ENCODE data around the gene SNX13. TPM values are rescaled to one million over a fixed set of nuclear protein-coding genes. Genes with fewer than 3 reads are reported as not detected.

The SNX13 gene
- total RNA-seq, 1 donor from 2014 or later: 34.3 TPM

GRCh38 chr7:17832820-17833355, 107.4 kb downstream of the SNX13 start:
- Mint-ChIP-seq H3K27ac (ENCODE audit: unreplicated experiment) (no peak overlapping the region), H3K4me3 (ENCODE audit: unreplicated experiment) (no peak overlapping the region), H3K9me3 (ENCODE audit: unreplicated experiment) (no peaks in the 10 kb centered on the region), H3K4me1 (ENCODE audit: unreplicated experiment) (no peaks in the 10 kb centered on the region), H3K36me3 (ENCODE audit: low read depth, unreplicated experiment) (no peaks in the 10 kb centered on the region), H3K27me3 (ENCODE audit: unreplicated experiment) (no peaks in the 10 kb centered on the region)
- TF ChIP-seq CTCF (IDR thresholded peaks at IDR 0.05; ENCODE audit: unreplicated experiment): no peak
- no peak for DNase-seq (ENCODE audit: low spot score)

GRCh38 chr7:17832242-17832641, 108.1 kb downstream of the SNX13 start:
- no peak for TF ChIP-seq CTCF (IDR thresholded peaks at IDR 0.05; ENCODE audit: unreplicated experiment)
- Mint-ChIP-seq H3K9me3 (ENCODE audit: unreplicated experiment) (no peaks in the 10 kb centered on the region), H3K4me3 (ENCODE audit: unreplicated experiment) (no peak overlapping the region), H3K27me3 (ENCODE audit: unreplicated experiment) (no peaks in the 10 kb centered on the region), H3K36me3 (ENCODE audit: low read depth, unreplicated experiment) (no peaks in the 10 kb centered on the region), H3K27ac (ENCODE audit: unreplicated experiment) (no peak overlapping the region), H3K4me1 (ENCODE audit: unreplicated experiment) (no peaks in the 10 kb centered on the region)
- DNase-seq (ENCODE audit: low spot score): no peak

- H3K36me3 Mint-ChIP-seq (ENCODE audit: low read depth, unreplicated experiment): no peaks in the 10 kb centered on the region
- H3K4me3 Mint-ChIP-seq (ENCODE audit: unreplicated experiment): no peak overlapping the region
- H3K27ac Mint-ChIP-seq (ENCODE audit: unreplicated experiment): no peak overlapping the region
- no peaks in the 10 kb centered on the region for H3K9me3 Mint-ChIP-seq (ENCODE audit: unreplicated experiment)
- no peak for TF ChIP-seq CTCF (IDR thresholded peaks at IDR 0.05; ENCODE audit: unreplicated experiment)
- no peaks in the 10 kb centered on the region for H3K27me3 Mint-ChIP-seq (ENCODE audit: unreplicated experiment)
- no peaks in the 10 kb centered on the region for H3K4me1 Mint-ChIP-seq (ENCODE audit: unreplicated experiment)
- no peak for DNase-seq (ENCODE audit: low spot score)
These were observed 110.1 kb downstream of the SNX13 start for GRCh38 chr7:17830206-17830605.

- DNase-seq (ENCODE audit: low spot score): no peak
- Mint-ChIP-seq H3K9me3 (ENCODE audit: unreplicated experiment) (no peaks in the 10 kb centered on the region), H3K4me1 (ENCODE audit: unreplicated experiment) (no peaks in the 10 kb centered on the region), H3K27ac (ENCODE audit: unreplicated experiment) (no peak overlapping the region), H3K36me3 (ENCODE audit: low read depth, unreplicated experiment) (no peaks in the 10 kb centered on the region), H3K27me3 (ENCODE audit: unreplicated experiment) (no peaks in the 10 kb centered on the region), H3K4me3 (ENCODE audit: unreplicated experiment) (no peak overlapping the region)
- no peak for TF ChIP-seq CTCF (IDR thresholded peaks at IDR 0.05; ENCODE audit: unreplicated experiment)
These were observed 111.3 kb downstream of the SNX13 start for GRCh38 chr7:17829001-17829400.

GRCh38 chr7:17822547-17823173, 117.6 kb downstream of the SNX13 start:
- H3K4me1 Mint-ChIP-seq (ENCODE audit: unreplicated experiment): no peaks in the 10 kb centered on the region
- no peak for DNase-seq (ENCODE audit: low spot score)
- no peaks in the 10 kb centered on the region for H3K36me3 Mint-ChIP-seq (ENCODE audit: low read depth, unreplicated experiment)
- no peak for TF ChIP-seq CTCF (IDR thresholded peaks at IDR 0.05; ENCODE audit: unreplicated experiment)
- H3K4me3 Mint-ChIP-seq (ENCODE audit: unreplicated experiment): no peak overlapping the region
- no peak overlapping the region for H3K27ac Mint-ChIP-seq (ENCODE audit: unreplicated experiment)
- H3K9me3 Mint-ChIP-seq (ENCODE audit: unreplicated experiment): no peaks in the 10 kb centered on the region
- H3K27me3 Mint-ChIP-seq (ENCODE audit: unreplicated experiment): no peaks in the 10 kb centered on the region
